ENCODE measurements around the gene ATCAY.

Gene ATCAY

DNA sequence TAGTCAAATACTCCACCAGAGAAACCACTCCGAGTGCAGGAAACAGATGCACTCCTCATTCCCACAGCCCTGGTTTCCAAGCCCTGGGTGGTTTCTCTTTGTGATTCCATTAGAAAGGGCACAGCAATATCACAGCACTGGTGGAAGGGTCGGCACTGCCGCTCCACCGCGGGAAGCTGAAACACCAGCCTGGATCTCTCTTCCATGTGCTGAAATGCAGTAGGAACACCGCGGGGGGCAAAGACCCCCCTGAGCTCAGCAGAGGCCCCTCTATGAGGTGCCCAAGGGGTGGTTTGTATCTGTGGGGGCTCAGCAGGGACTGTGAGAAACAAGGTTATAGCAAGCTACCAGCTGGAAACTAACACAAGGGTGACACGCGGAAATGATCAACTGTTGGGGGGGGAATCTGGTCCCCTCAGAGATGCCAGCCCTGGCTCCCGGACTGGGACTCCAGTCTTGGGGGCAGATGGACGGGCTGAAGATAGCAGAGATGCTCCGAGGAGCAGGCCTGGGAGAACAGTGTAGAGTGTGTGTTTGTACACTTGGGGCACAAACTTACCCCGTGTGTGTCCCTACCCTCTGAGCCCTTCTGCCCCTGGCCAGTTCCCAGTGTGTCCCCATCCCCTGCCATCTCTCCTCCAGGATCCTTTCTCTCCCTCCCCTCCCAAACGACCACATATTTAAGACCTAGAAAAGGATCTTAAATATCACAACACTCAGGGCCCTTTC is 13.4 kb upstream of the ATCAY start:
- TF ChIP-seq REST (IDR thresholded peaks at IDR 0.05; ENCODE audit: insufficient replicate concordance, low read depth): no peak
- TF ChIP-seq, protein P1, sequence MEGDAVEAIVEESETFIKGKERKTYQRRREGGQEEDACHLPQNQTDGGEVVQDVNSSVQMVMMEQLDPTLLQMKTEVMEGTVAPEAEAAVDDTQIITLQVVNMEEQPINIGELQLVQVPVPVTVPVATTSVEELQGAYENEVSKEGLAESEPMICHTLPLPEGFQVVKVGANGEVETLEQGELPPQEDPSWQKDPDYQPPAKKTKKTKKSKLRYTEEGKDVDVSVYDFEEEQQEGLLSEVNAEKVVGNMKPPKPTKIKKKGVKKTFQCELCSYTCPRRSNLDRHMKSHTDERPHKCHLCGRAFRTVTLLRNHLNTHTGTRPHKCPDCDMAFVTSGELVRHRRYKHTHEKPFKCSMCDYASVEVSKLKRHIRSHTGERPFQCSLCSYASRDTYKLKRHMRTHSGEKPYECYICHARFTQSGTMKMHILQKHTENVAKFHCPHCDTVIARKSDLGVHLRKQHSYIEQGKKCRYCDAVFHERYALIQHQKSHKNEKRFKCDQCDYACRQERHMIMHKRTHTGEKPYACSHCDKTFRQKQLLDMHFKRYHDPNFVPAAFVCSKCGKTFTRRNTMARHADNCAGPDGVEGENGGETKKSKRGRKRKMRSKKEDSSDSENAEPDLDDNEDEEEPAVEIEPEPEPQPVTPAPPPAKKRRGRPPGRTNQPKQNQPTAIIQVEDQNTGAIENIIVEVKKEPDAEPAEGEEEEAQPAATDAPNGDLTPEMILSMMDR (IDR thresholded peaks at IDR 0.05; ENCODE audit: insufficient read depth, low read length): no peak
- TF ChIP-seq GABPA (IDR thresholded peaks at IDR 0.05; ENCODE audit: low read depth): no peak
- TF ChIP-seq POLR2AphosphoS5 (IDR thresholded peaks at IDR 0.05; ENCODE audit: low read depth): no peak
- no peak for TF ChIP-seq SPI1 (IDR thresholded peaks at IDR 0.05; ENCODE audit: borderline replicate concordance, low read depth)
- no peak for DNase-seq (ENCODE audit: low read depth in 1 of 2, low spot score in 1 of 2)
- peaks cover 22% of the 10 kb centered on the region for H3K27me3 ChIP-seq (ENCODE audit: insufficient read depth, poor library complexity, severe bottlenecking)

DNA sequence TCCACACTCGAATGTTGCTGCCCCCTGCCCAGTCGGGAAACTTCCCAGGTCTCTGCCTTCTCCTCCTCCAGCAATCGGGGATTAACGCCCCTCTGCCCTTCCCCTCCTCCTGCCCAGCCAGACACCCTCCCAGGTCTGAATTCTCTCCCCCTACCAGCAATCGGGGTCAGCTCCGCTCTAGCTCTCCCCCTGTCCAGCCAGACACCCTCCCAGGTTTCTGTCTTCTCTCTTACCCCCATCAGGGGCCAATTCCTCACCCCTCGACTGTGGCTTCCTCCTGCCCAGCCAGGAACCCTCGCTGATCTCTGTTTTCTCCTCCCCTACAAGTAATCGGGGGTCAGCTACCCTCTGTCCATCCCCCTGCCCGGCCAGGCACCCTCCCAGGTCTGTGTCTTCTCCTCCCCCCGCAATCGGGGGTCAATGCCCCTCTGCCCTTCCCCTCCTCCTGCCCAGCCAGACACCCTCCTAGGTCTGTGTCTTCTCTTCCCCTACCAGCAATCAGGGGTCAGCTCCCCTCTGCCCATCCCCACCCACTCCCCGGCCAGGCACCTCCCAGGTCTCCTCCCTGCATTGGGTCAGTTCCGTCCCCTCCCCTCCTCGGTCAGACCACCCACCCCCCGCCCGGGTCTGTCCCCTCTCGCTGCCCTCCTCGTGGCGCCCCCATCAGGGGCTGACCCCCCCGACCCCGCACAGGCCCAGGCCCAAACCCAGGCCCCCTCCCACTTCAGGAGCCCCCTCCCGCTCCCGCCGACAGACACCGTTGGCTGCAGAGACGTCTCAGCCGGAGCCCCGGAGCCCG is 12.3 kb upstream of the ATCAY start:
- H3K27me3 ChIP-seq (ENCODE audit: insufficient read depth, poor library complexity, severe bottlenecking): peaks cover 25% of the 10 kb centered on the region
- H3K4me3 ChIP-seq (replicated peaks; ENCODE audit: insufficient read depth, low read length): no peak overlapping the region
- TF ChIP-seq REST (IDR thresholded peaks at IDR 0.05; ENCODE audit: insufficient replicate concordance, low read depth) (no peak), GABPA (IDR thresholded peaks at IDR 0.05; ENCODE audit: low read depth) (no peak), SPI1 (IDR thresholded peaks at IDR 0.05; ENCODE audit: borderline replicate concordance, low read depth) (no peak)
- TF ChIP-seq, protein P1 (IDR thresholded peaks at IDR 0.05; ENCODE audit: insufficient read depth, low read length): no peak
- no peak for DNase-seq (ENCODE audit: low read depth in 1 of 2, low spot score in 1 of 2)
- no peak overlapping the region for H3K27ac ChIP-seq (replicated peaks)

More for the DNA sequence above, 13.4 kb upstream of the ATCAY start:
- Histone ChIP-seq H3K27ac (replicated peaks) (no peak overlapping the region), H3K4me3 (replicated peaks; ENCODE audit: insufficient read depth, low read length) (no peak overlapping the region)

DNA sequence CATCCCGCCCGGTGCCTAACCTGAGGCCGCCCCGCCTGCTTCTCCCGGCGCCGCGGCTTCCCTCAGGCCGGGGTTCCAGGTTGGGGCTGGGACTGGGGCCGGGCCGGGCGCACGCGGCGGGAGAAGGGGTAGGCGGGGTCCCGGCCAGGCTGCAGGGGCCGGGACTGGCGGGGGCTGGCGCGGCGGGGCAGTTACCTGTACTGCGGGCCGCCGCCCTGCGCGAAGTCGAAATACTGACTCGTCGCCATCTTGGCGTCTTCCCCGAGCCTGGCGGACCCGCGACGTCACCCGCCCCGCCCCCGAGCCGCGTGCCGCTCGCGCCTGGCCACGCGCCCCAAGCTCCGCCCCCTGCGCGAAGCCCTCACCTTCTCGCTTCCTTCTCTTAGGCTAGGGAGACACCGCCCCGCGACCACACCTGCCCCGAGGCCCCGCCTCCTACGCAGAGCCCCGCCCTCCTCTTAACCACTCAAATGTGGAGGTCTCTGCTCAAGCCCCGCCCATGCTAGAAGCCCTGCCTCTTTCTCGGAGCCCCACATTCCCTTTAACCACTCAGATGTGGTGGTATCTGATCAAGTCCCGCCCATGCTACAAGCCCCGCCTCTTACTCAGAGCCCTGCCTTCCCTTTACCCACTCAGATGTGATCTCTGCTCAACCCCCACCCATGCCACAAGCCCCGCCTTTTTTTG is 11.6 kb upstream of the ATCAY start, which contains the start of gene ZFR2:
TSS of gene ZFR2 (minus strand) at position 269 of the 687 bp plus-strand sequence. CDS start at position 248, 21 bp downstream.
- peaks cover 25% of the 10 kb centered on the region for H3K27me3 ChIP-seq (ENCODE audit: insufficient read depth, poor library complexity, severe bottlenecking)

More for the DNA sequence above, 11.6 kb upstream of the ATCAY start, which contains the start of gene ZFR2:
- Histone ChIP-seq H3K4me3 (replicated peaks; ENCODE audit: insufficient read depth, low read length) (no peak within 1 kb of the TSS), H3K27ac (replicated peaks) (no peak within 1 kb of the TSS)
- no peak for TF ChIP-seq GABPA (IDR thresholded peaks at IDR 0.05; ENCODE audit: low read depth)
- TF ChIP-seq, protein P1 (IDR thresholded peaks at IDR 0.05; ENCODE audit: insufficient read depth, low read length): no peak
- no peak for TF ChIP-seq REST (IDR thresholded peaks at IDR 0.05; ENCODE audit: insufficient replicate concordance, low read depth)
- no peak for TF ChIP-seq POLR2AphosphoS5 (IDR thresholded peaks at IDR 0.05; ENCODE audit: low read depth)
- DNase-seq (ENCODE audit: low read depth in 1 of 2, low spot score in 1 of 2): no peak

Data from HL-60 (cell line).